Peyer's patch (tissue), 4 donors: Measurements from ENCODE around the gene PARVB.
A peak's percentile ranks its signal among the peaks of the same experiment; 100 is the strongest.

Experiments used
- POLR2A ChIP-seq, 2 donors: fragments of 450-650 bp; IDR thresholded peaks; one replicate each; pipeline ENCODE4 v1.5.1; 2017; ENCODE audit warnings: antibody characterized with exemption in 2 of 2, mild to moderate bottlenecking in 2 of 2, moderate library complexity in 2 of 2
- TF ChIP-seq, protein P1 (sequence below), 6 experiments: fragments of 450-650 bp in 4 of 6; fragments of 200-600 bp in 2 of 6; sonication (generic) in 1 of 6; IDR thresholded peaks; one replicate each; pipeline ENCODE4 v1.5.1; 2017 to 2019; ENCODE audit warnings: antibody characterized with exemption in 6 of 6, mild to moderate bottlenecking in 3 of 6, moderate library complexity in 1 of 6

DNA sequence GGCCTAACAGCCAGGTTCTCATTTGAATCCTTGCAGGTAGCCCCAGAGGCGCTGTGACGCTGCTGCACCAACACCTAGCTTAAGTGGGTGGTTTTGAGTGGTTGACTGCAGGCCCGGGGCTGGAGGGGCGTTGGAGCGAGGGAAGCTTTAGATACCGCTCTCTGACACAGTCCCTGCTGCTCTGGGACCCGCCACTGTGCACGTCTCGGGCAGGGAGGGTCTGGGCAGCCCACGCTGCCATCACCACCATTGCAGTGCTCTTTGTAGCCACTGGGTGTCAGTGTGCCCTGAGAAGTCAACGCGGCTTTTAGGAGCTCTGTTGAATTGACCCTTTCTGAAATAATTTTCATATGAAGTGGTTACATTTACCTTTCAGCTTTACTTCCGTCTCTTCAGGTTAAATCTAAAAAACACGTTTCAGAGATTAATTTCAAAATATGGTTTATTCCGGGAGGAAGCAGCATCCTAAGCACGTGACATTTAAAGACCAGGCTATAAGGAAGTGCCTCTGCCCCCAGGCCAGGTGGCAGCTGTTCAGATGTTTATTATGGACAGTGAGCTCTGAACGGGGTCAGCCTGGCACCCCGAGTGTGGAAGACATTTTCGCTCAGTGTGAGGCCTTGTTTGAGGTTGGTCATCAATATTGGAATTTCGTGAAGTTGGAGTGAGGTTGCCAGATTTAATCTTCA is 30.9 kb upstream of the PARVB start:
- TF ChIP-seq, protein P1, sequence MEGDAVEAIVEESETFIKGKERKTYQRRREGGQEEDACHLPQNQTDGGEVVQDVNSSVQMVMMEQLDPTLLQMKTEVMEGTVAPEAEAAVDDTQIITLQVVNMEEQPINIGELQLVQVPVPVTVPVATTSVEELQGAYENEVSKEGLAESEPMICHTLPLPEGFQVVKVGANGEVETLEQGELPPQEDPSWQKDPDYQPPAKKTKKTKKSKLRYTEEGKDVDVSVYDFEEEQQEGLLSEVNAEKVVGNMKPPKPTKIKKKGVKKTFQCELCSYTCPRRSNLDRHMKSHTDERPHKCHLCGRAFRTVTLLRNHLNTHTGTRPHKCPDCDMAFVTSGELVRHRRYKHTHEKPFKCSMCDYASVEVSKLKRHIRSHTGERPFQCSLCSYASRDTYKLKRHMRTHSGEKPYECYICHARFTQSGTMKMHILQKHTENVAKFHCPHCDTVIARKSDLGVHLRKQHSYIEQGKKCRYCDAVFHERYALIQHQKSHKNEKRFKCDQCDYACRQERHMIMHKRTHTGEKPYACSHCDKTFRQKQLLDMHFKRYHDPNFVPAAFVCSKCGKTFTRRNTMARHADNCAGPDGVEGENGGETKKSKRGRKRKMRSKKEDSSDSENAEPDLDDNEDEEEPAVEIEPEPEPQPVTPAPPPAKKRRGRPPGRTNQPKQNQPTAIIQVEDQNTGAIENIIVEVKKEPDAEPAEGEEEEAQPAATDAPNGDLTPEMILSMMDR (IDR thresholded peaks at IDR 0.05), result peak; percentile 80 to 92 (median 85)
- no peak for TF ChIP-seq POLR2A (IDR thresholded peaks at IDR 0.05)
